Embryonic facial prominence (tissue), 1 donor: ENCODE data around the gene PXN.
"Not testable (repeated sequence)": the region's sequence is repeated elsewhere in the genome, so short reads cannot be mapped to it uniquely, and the experiment has no call there.

ENCODE experiments used
- DNase-seq: peaks from one replicate; pipeline ENCODE4 v3.0.0-alpha.2; 2016; ENCODE audit errors: extremely low spot score

Gene PXN

GRCh38 chr12:120262852-120263747 lies 2.4 kb downstream of the PXN start:
- DNase-seq: no peak

GRCh38 chr12:120261951-120262851 lies 3.3 kb downstream of the PXN start:
- no peak for DNase-seq

- no peak for DNase-seq
Measured at GRCh38 chr12:120260607-120261006, 4.9 kb downstream of the PXN start.

GRCh38 chr12:120259418-120260202 lies 5.9 kb downstream of the PXN start:
- DNase-seq: no peak

DNA sequence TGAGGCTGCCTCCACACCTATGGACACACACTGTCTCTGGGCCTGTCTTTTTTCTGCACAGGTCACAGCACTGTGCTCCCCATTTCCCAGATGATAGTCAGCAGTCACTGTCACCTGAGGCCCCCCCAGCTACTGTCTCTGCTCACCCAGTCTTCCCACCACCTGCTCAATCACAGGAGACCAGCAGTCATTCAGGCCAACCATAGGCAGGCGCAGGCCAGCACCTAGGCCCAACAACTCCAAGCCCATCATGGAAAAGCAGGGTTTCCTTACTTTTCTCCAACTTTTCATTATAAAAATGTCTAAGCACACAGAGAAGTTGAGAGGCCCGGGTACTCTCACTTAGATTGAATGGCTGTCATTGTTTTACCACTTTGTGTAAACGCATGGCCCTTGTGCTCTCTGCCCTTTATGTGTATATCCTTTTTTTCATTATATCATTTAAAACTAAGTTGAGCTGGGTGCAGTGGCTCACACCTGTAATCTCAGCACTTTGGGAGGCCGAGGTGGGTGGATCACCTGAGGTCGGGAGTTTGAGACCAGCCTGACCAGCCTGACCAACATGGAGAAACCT lies 7.1 kb downstream of the PXN start:
- DNase-seq: no peak

GRCh38 chr12:120257041-120257821 lies 8.3 kb downstream of the PXN start:
- DNase-seq: peak; percentile 86

DNA sequence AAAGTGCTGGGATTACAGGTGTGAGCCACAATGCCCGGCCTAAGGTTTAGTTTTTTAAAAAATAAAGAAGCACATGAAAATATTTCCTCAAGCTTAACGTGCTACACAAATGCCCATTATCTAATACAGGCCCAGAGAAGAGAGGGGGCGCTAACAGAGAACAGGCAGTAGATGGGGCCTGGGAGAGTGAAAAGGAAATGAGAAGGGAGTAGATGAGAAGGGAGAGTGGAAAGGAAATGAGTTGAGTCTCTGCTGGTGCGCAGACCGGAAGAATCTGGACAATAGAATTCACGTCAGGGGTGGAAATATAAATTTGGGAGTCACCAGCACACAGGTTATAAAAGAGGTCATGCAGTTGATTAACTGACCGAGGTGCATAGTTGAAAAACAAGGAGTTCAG lies 10.7 kb downstream of the PXN start:
- no peak for DNase-seq

DNA sequence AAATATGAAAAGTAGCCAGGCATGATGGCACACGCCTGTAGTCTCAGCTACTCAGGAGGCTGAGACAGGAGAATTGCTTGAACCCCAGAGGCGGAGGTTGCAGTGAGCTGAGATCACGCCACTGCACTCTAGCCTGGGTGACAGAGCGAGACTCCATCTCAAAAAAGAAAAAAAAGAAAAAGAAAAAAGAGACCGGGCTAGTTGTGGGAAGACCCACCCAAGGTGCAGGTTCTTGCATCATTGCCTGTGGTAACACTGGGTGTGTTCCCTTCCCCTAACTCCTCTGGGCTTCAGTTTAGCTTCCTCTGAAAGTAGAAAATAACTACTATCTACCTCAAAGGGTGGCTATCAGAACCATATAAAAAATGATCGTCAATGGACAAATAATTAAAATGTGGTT lies 12.2 kb downstream of the PXN start:
- not testable (repeated sequence) for DNase-seq

GRCh38 chr12:120252071-120252906 lies 13.2 kb downstream of the PXN start:
- DNase-seq: no peak

DNA sequence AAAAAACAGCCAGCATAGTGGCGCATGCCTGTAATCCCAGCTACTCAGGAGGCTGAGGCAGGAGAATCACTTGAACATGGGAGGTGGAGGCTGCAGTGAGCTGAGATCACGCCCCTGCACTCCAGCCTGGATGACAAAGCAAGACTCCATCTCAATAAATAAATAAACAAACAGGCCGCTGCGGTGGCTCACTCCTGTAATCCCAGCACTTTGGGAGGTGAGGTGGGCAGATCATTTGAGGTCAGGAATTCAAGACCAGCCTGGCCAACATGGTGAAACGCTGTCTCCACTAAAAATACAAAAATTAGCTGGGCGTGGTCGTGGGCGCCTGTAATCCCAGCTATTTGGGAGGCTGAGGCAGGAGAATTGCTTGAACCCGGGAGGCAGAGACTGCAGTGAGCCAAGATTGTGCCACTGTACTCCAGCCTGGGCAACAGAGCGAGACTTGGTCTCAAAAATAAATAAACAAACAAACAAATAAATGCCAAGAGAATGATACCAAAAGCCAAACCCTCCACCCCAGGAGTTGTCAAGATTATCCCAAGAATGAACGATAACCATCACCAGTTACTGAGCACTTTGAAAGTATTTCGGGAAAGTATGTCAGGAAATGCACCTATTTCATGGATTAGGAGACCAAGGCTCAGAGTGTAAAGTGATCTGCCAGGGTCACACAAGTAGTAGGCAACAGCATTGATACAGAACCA lies 14.0 kb downstream of the PXN start:
- not testable (repeated sequence) for DNase-seq

GRCh38 chr12:120249875-120250795 lies 15.4 kb downstream of the PXN start:
- no peak for DNase-seq

DNA sequence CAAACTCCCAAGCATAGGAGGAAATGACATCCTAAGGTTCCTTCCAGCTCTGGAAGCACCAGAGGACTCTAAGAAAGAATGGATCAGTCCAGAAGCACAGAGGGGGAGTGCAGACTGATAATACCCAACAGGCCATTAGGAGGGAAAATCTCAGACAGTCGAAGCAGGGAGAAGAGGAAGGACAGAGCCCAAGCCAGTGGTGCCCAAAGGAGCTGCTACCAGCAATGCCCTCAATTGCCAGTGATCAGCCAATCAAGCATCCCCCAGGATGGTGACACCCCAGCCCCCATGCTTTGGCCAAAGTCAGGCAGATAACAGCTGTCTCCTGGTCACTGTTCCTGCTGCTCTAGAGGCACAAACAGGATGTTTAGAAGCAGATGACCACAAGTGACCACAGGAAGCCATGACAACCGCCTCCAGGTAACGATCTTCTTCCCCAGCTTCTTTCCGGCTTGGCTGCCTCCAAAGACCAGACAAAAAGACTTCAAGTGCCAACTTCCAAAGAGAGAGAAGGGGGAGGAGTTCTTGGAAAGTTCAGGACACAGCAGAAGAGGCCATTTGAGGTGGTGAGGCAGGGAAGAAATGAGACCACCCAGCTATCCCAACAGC lies 16.2 kb downstream of the PXN start:
- DNase-seq: no peak

DNA sequence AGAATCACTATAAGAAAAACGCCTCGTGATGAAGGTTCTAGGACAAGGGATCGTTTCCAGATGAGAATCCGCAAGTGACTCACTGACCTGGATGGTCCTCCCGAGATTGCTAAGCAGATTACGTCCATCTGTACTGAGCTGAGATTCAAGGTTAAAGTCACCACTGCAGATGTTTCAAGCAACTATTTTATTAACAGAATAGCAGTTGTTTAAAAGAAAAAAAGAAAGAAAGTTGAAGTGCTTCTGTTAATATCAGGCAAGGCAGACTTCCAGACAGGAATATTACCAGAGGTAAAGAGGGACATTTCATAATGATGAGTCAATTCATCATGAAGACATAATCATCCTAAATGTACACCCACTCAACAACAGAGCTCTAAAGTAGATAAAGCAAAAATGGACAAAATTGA lies 17.9 kb downstream of the PXN start:
- no peak for DNase-seq

DNA sequence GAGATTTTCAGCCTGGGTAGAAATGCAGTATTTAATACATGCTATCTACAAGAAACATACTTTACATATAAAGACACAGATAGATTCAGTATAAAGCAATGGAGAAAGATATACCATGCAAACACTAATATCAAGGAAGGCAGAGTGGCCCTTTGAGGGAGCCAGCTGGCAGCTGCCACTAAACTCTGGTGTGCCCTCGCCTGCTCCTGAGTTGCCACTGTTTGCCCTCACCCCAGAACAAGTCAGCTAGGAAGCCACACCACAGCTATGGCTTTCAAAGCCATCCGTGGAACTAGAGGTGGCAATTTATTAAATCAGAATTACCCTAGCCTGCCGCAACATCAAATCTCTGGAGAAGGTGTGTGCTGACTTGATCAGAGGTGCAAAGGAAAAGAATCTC lies 18.3 kb downstream of the PXN start:
- DNase-seq: no peak

DNA sequence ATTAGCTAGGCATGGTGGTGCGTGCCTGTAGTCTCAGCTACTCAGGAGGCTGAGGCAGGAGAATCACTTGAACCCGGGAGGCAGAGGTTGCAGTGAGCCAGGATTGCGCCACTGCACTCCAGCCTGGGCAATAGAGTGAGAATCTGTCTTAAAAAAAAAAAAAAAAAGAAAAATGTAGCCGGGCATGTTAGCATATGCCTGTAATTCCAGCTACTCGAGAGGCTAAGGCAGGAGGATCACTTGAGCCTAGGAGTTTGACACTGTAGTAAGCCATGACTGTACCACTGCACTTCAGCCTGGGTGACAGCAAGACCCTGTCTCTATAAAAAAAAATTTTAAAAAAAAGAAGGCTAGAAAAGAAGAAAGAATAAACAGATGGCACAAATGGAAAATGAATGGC lies 18.8 kb downstream of the PXN start:
- DNase-seq: not testable (repeated sequence)

DNA sequence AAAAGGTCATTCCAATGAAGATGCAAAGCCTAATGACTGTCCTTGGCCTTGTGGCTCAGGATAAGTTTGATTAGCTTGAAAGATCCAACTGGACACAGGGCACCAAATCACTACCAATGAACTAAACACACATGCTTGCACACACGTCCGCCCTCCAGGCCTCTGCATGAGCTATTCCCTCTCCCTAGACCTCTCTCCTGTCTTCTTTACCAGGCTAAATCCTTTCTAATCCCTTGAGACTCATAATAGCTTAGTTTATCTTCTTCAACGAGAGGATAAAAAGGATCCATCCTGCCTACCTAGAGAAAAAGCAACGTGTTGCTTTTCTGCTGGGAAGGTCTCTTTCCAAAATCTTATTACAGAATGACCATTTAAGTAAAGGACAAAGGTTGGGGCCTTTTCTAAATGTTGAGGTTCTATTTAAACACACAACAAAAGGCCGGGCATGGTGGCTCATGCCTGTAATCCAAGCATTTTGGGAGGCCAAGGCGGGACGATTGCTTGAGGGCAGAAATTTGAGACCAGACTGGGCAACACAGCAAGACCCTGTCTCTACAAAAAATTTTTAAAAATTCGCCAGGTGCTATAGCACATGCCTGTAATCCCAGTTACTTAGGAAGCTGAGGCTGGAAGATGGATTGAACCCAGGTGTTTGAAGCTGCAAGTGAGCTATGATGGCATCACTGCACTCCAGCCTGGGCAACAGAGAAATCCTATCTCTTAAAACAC lies 22.4 kb downstream of the PXN start:
- DNase-seq: no peak

GRCh38 chr12:120242275-120242799 lies 23.2 kb downstream of the PXN start:
- no peak for DNase-seq
